NB4 (cell line): Measurements from ENCODE around the gene OR52B6.

Experiments
- CTCF ChIP-seq: IDR thresholded peaks from one replicate; pipeline ENCODE4 v1.5.1; 2012; ENCODE audit warnings: low read depth, low read length
- MAX ChIP-seq: IDR thresholded peaks from 2 replicates; pipeline ENCODE4 v1.6.1; 2011; ENCODE audit warnings: low read depth, low read length

- TF ChIP-seq CTCF (no peak), MAX (no peak)
Observed at GRCh38 chr11:5541427-5541826, 39.2 kb upstream of the OR52B6 start.
